ENCODE results near the gene MPZL2. TPM values are rescaled to one million over a fixed set of nuclear protein-coding genes. Genes with fewer than 3 reads are reported as not detected.
A peak's percentile ranks its signal among the peaks of the same experiment; 100 is the strongest.

Gene MPZL2
- polyA plus RNA-seq, 4 donors = 22.3 to 24.5 (median 23.6) TPM

DNA sequence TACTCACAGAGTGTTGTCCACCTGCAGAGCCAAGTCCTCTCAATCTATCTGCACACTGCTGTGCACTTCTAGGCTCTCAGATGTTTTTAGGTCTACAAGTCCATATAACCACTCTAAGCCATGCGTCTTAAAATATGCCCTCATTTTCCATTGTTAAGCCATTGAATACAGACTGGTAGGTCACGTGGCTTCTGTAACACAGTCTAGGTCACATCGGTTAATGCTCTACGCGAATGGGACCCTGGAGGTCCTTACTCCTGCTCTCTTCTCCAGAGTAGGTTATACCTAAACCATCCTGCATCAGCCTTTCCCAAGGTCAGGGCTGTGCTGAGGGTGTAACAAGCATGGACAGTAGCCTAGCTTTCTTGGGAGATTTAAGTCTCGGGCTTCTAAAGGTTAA is 40.1 kb downstream of the MPZL2 start:
- no peak for DNase-seq (ENCODE audit: low read depth in 4 of 4, low spot score in 3 of 4)

DNA sequence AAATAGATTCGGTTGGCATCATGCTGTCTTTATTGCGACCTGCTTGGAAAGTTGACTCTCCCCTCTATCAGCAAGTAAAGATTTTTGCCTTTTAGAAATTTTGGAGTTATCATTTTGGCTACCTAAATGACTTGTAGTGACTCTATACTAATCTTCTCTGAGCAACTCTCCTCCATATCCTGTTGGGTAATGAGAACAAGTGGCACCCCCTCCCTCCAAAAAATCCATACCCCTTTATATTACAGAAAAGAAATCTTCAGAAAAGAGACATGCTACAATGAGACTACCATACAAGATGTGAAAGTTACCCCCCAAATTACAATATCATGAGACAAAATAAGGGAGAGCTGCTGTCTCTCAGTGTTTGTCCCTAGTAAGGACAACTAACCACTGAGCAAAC is 40.5 kb downstream of the MPZL2 start:
- DNase-seq (ENCODE audit: low read depth in 4 of 4, low spot score in 3 of 4) = no peak

DNA sequence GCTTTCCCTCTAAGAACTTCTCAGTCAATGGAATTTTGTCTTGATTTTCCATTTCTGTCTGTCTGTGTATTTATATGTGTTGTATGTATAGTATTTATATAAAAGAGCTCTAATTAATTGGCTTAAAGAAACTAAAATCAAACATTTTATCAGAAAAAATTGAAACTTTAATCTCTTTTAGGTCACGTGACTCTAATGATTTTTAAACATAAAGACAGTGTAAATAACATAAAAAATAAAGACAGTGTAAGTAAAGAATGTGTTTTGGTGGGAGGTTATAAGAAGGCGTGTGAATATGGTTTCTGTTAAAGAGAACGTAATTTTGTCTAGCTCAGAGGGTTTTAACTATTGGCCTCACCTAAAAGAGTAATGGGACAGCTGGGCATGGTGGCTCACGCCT is 41.7 kb downstream of the MPZL2 start:
- DNase-seq (ENCODE audit: low read depth in 4 of 4, low spot score in 3 of 4) = no peak

DNA sequence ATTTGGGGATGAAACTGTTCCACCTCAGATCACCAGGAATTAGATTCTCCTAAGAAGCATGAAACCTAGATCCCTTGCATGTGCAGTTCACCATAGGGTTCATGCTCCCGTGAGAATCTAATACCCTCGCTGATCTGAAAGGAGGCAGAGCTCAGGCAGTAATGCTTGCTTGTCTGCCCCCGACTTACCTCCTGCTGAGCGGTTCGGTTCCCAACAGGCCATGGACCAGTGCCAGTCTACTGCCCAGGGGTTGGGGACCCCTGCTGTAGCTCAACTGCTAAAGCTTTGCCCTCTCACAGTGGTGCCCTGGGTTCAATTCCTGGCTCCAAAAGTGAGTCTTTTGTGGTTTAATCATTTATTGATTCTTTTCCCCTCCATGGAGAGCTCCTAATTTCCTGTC is 42.7 kb downstream of the MPZL2 start:
- no peak for DNase-seq (ENCODE audit: low read depth in 4 of 4, low spot score in 3 of 4)

DNA sequence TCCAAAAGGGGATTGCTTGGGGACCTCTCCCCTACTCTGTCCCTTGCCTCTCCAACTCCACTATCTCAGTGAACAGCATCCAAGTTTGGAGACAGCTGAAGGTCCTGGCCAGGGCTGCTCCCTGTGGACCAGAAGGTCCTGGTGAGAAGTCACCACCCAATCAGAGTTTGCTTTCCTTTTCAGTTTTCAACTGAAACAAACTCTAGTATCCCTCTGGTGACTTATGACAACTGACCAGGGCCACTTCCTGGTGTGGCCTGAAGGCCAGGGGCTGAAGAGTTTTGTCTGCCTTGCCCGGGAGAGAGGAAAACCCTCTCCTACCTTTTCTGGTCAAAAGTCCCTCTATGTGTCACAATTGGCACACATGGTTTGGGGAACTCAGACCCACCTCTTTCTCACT is 44.4 kb downstream of the MPZL2 start:
- DNase-seq (ENCODE audit: low read depth in 4 of 4, low spot score in 3 of 4) = no peak

DNA sequence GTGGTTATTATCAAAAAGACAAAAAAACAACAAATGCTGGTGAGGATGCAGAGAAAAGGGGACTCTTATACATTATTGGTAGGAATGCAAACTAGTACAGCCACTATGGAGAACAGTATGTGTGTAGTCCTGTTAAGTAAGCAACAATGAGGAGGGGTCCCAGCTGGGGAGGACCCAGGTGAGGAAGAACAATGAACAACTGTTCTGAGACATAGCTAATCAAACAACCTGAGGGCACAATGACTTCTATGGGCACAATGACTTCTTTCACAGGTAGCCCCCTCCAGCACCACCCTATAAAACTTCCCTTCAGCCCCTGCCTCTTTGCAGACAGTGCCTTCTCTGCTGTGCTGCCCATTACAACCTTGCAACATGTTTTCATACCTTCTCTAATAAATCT is 44.9 kb downstream of the MPZL2 start:
- no peak for DNase-seq (ENCODE audit: low read depth in 4 of 4, low spot score in 3 of 4)

DNA sequence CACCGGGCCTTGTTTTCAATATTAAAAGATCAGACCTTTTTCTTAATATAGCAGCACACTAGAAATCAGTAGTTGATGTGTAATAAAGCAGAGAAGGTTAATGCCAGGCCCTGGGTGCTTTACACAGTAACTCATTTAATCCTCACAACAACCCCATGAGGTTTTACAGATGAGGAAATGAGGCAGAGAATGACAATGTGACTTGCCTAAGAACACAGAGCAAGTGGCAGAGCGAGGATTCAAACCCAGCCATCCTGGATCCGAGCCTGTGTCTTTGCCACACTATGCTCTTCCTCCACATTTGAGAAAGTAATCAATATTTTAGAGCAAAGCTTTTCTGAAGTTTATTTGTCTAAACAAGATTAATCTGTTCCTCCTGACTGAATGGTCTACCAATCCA is 46.5 kb downstream of the MPZL2 start:
- no peak for DNase-seq (ENCODE audit: low read depth in 4 of 4, low spot score in 3 of 4)

DNA sequence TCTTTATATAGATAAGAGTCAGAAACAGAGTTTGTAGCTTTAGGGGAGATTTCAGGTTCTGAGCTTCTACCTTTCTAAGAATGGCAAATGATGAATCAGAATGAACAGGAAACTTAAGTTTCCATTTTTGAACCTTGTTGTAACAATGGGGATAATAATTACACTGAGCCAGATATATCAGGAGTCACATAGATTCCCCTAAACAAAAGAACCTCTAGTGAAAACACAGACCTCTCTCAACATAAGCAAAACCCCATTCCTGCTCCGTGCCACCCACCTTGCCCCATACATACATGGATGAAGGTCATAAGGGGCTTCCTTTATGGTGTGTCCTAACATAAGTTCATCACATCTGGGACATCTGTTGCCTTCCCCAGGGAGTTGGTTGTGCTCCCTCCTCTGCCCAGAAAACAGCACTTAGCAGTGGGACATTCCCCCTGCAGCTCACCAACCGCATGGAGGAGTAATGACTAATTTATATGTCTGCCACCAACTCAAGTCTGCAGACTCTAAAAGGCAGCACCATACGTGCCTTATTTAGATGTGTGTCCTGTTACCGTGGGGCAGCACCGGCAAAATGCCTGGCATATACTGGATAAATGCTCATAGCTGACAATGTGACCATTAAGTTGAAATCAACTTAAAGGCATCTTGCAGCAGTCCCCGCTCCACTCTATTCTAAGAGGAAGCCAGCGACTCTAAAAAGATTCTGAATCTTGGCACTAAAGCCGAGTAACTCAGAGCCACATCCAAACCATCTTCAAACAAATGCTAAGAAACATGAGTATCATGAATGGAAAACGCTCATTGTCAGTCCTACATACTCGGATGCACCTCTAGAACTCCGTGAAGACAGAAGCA is 47.2 kb downstream of the MPZL2 start:
- no peak for DNase-seq (ENCODE audit: low read depth in 4 of 4, low spot score in 3 of 4)

DNA sequence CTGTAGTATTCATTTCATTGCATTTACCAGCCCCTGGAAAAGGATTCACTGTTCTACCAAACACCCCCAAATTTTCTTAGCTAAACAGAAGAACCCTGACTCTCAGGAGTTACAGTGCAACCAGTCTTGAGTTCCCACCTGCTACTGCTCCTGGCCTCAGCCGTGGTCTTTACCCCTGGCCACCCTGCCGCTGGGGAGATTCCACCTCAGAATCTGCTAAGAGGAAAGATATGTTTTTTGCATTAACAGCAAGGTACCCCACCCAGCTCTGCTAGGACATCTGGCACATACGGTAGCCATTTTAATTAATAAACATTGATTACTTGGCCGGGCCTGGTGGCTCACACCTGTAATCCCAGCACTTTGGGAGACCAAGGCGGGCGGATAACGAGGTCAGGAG is 48.3 kb downstream of the MPZL2 start:
- no peak for DNase-seq (ENCODE audit: low read depth in 4 of 4, low spot score in 3 of 4)

DNA sequence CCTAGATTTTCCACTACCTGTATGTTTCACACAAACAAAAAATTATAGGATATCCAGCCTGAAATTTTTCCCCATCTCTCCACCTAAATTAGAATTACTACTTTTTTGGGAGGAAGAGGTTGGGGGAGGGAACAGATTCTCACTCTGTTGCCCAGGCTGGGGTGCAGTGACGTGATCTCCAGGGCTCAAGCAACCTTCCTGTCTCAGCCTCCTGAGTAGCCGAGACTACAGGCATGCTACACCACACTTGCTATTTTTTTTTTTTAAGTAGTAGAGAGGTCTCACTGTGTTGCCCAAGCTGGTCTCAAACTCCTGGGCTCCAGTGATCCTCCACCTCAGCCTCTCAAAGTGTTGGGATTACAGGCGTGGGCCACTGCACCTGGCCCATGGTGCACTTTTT is 48.8 kb downstream of the MPZL2 start:
- no peak for DNase-seq (ENCODE audit: low read depth in 4 of 4, low spot score in 3 of 4)

DNA sequence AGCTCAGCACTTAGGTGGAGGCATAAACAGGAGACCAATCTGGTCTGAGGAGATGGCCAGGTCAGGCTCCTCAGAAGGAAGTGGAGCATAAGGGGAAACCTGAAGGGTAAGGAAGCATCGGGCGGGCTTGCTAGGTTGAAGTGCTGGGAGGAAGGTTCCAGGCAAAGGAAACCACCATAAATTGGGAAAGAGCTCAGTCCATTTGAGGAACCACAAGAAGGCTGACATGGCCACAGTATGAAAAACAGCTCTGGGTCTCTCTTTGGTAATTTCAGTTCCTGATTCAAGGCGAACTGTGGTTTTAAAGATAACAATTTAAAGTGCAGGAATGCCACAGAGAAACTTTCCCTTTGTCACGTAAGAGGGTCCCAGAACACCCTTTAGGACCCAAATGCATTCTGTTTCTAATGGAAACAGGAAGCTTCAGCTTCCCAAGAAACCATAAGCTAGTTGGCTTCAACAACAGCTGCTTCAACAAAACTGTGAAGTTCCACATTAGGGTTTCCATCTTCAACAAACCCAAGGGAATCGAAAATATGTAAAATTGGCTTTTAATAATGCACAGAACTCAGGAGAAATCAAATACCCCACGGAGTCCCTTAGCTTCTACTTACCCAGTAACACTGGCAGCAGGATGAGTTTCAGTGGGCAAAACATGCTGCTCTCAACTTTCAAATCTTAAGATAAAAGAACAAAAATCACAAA is 49.7 kb downstream of the MPZL2 start:
- DNase-seq (ENCODE audit: low read depth in 4 of 4, low spot score in 3 of 4) = no peak

DNA sequence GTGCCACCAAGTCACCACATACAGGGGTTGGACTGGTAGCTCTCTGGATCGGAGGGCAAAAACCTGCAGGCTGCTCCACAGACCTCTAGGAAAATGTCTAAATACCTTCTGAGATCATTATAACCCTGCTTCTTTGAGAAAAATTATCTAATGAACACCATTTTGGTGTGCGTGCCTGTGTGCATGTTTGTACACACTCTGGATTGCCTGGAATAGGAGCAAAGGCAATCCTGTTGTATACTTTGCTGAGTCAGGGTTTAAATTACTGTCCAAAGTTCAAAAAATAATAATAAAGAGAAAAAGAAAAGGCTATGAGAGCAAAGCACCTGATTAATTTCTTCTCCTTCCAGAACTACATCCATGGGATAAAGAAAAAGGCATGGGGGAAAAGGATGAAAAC is 50.3 kb downstream of the MPZL2 start:
- DNase-seq (ENCODE audit: low read depth in 4 of 4, low spot score in 3 of 4) = no peak

DNA sequence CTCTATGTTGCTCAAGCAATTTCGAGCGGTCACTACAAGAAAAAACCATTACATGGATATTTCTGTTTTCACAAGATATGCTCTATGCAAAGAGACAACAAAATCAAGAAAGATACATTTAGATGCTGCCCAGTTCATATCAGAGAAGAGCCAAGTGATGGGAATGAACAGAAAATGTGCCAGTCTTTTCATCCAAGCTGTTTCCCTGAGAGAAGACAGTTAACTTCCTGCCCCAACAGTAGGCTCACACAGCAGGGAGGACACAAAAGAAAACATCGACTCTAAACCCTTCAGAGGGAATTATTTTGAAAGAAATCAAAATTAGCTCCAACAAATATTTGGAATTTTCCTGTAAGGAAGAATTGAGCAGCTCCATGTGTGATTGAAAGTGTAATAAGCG is 50.9 kb downstream of the MPZL2 start:
- DNase-seq (ENCODE audit: low read depth in 4 of 4, low spot score in 3 of 4) = no peak

DNA sequence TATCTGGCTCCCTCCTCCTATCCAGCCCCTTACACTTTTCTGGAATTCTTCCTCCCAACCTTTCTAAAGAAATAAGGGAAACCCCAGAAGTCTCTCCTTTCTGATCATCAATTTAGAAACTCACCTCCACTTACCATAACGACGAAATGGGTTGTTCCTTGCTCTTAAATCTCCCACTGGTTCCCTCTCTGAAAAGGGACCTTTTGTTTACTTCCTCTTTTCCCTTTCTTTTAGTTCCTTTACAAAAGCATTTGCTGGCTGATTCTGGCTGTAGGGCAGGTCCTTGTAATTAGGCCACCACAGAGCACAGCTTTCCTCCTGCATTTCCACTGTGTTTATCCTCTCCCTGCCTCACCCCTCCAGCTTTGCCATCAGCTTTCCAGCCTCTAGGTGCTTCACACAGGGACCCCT is 51.3 kb downstream of the MPZL2 start:
- no peak for DNase-seq (ENCODE audit: low read depth in 4 of 4, low spot score in 3 of 4)

DNA sequence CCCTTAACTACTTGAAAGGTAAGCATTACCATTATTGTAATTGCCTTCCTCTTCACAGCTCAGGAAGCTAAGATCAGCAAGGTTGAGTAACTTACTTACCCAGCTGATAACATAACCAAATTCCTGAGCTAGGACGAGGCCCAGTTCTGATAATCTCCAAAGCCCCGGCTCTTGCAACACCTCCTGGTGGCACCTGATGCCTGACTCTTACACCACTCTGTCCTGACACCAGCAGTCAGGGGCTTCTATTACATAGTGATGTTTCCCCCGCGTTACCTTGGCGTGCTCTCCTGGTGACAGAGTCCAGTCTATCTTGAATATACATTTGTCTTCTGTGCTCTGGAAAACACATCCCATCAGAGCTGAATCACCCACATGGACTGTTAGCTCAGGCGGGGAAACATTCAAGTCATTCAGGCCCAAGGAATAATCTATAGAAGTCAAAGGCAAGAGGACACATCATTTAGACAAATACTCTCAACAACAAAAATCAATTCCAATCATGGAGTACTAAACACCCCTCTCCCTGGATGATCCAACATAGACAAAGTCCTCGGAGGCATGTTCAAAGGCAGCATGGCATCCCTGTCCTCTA is 51.9 kb downstream of the MPZL2 start:
- no peak for DNase-seq (ENCODE audit: low read depth in 4 of 4, low spot score in 3 of 4)

DNA sequence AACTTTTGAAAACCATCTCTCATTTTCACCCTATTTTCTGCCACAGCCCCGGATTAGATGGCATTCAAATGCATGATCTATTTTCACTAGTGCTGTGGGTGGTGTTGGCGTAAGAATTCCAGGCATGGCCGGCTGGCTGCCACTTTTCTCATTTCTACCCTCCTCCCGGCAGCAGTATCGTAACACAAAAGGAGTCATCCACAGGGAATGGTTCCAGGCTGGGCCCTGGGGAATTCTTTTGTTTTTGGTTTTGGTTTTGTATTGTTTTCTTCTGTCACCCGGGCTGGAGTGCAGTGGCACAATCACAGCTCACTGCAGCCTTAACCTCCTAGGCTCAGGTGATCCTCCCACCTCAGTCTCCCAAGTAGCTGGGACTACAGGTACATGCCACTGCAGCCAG is 53.1 kb downstream of the MPZL2 start:
- no peak for DNase-seq (ENCODE audit: low read depth in 4 of 4, low spot score in 3 of 4)

DNA sequence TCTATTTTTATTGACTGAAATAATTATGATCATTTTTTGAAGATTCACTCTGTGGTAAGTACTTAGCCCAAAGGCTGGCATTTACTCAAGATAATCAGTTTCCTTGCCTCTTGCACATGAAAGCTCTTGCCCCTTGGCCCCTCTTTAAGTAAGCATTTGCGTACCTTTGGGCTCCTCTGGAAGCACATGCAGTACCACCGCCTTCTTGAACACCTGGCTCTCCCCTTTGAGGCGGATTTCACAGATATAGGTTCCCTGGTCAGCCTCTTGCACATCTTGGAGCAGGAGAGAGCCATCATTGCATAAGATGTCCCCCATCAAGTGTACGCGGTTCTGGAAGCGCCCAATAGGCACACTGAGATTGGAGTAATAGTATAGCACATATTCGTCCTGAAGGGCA is 53.8 kb downstream of the MPZL2 start:
- DNase-seq (ENCODE audit: low read depth in 4 of 4, low spot score in 3 of 4) = no peak

DNA sequence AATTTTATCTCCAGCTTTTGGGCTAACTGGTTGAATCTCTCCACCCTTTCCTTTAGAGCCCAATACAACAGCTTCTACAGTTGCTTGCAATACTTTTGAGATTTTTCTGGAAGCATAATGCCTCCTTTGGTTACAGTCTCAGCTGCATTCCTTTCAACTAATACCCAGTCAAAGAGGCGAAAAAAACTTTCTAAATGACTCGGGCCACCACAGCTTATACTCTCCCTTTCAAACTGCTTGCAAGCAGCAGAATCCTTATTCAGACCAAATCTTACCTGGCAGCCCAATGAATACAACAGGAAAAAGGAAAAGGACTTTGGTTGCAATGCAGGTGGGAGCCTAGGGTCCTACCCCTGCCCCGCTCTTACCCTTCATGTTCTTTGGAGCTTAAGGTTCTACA is 55.1 kb downstream of the MPZL2 start:
- DNase-seq (ENCODE audit: low read depth in 4 of 4, low spot score in 3 of 4) = no peak

DNA sequence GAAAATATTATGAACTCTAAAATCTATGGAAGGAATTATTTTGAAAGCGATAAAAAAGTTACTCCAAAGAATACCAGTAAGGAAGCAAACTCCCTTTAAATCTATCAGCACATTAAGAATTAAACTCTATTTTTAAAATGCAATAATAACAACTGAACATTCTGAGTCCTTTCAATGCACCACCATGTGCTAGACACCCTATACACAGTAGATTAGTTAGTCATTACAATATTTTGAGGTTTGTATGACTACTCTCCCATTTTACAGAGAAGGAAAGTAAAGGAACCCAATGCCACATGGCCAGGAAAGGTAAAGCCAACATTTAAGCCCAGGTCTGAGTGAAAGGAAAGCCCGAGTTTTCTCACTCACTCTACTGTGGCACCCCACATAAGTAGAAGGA is 57.0 kb downstream of the MPZL2 start:
- DNase-seq (ENCODE audit: low read depth in 4 of 4, low spot score in 3 of 4) = no peak

DNA sequence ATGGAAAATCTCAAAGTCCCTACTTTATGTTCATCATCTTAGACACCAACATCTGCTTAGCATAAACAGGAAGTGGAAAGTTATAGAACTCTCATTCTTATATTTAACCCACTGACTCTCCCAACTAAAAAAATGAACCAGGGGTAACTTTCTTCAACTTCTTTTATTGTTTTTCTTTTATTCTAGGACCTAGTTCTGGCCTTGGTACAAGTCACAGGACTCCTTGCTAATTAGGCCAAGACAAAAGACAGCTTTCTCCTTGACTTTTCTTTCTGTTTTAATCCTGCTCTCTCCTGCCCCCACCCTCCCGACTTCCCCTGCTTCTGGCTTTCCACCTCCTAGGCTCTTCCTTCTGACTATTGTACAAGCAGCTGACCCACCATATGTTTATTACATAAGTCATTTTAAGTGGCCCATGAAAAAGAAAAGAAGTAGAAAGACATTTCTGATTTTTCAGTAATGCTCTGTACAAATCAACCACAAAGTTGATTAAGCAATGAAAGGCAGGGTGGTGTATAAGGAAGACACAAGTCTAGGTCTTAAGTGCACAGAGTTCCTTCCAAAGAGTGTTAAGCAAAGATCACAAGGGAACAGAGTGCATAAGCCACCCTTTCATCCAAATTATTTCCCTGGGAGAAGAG is 57.6 kb downstream of the MPZL2 start:
- DNase-seq (ENCODE audit: low read depth in 4 of 4, low spot score in 3 of 4) = peak in 2 of 4 donors; percentile 6 to 22

DNA sequence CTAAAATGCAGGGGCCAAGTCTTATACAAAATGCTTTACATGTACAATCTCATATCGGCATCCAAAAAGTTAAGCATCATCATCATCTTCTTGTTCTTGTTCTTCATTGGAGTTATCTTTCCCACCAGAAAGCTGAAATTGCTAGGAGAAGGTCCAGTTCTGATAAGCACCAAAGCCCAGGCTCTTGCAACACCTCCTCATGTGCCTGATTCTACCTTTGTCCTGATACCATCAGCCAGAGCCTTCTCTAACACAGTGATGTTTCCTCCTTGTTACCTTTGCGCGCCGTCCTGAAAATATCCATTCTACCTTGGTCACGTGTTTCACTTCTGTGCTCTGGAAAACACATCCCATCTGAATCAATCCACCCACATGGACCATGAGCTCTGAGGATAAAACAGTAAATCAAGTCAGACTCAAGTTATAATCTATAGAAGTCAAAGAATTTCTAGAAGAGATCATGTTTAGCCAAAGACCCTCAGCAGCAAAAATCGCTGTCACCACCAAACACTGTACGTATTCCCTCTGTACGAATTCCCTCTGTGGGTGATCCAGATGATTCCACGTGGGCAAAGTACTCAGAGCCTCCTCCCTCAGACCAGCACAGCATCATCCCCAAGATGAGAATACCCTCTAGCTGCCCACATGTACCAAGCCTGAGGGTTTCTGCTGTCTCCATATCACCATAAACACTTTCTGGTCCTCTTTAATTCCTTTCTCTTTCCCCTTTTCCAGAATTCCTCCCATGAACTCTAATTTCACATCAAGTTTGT is 58.3 kb downstream of the MPZL2 start:
- DNase-seq (ENCODE audit: low read depth in 4 of 4, low spot score in 3 of 4) = no peak

Measured in right renal pelvis (tissue), 4 donors.